HG02678 (cell line): ENCODE measurements around the gene UHRF1.

ENCODE experiments used
- ATAC-seq: cut with Tn5 transposase; IDR thresholded peaks from one replicate; pipeline ENCODE4 v1.9.1; 2021; ENCODE audit warnings: mild to moderate bottlenecking, moderate library complexity; ENCODE audit not compliant: unreplicated experiment

UHRF1 gene

GRCh38 chr19:4987256-4987655 is 78.0 kb downstream of the UHRF1 start:
- no peak for ATAC-seq

- no peak for ATAC-seq
These were observed 78.5 kb downstream of the UHRF1 start for GRCh38 chr19:4987692-4988370.

- ATAC-seq: no peak
These were observed 79.5 kb downstream of the UHRF1 start for GRCh38 chr19:4988770-4989251.

- no peak for ATAC-seq
These were observed 81.0 kb downstream of the UHRF1 start for GRCh38 chr19:4990306-4990705.

GRCh38 chr19:4991538-4991937 is 82.2 kb downstream of the UHRF1 start:
- no peak for ATAC-seq

DNA sequence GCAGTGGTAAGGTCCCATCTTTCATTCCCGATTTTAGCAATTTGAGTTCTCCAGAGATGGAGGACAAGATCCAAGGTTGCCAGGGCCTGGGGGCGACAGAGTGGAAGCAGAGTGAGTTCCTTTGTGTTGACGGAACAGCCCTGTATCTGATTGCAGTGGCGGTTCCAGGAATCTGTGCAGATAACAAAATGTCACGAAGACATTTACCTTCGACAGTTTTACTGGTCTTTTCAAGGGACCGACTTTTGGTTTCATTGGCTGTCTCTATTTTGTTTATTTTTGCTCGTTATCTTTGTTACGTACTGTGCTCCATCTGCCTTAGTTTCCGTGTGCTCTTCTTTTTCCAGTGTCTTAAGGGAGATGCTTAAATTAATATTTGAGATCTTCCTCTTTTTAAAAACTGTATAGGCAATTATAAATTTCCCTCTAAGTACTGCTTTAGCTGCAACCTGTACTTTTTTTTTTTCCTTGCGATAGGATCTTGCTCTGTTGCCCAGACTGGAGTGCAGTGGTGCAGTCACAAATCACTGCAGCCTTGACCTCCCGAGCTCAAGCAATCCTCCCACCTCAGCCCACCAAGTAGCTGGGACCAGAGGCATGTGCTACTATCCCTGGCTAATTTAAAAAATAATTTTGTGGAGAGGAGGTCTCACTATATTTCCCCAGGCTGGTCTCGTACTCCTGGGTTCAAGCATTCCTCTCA is 82.8 kb downstream of the UHRF1 start:
- ATAC-seq: no peak

DNA sequence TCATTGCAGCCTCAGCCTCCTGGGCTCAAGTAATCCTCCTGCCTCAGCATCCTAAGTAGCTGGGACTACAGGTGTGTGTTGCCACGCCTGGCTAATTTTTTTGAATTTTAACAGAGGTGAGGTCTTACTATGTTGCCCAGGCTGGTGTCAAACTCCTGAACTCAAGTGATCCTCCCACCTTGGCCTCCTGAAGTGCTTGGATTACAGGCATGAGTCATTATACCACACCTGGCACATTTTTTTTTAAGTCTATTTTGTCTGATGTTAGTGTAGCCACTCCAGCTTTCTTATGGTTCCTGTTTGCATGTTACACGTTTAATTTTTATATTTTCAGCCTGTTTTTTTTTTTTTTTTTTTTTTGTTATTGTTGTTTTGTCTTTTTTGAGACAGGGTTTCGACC is 84.4 kb downstream of the UHRF1 start:
- no peak for ATAC-seq

DNA sequence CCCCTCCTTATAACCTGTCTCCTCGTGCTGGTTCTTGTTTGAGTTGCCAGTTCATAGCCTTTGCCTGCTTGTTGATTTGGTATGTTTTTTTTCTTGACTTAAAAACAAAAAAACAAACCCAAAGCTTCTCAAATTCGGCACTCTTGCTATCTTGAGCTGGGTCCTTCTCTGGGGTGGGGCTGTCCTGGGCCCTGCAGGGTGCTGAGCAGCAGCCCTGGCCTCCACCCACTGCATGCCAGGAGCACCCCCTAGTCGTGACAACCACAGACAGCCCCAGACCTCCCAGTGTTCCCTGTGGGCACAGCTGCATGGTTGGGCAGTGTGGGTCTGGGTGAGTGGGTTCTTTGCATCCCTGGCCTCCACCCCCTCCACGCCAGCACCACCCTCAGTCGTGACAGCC is 87.4 kb downstream of the UHRF1 start:
- ATAC-seq: no peak

GRCh38 chr19:4997297-4997696 is 88.0 kb downstream of the UHRF1 start:
- no peak for ATAC-seq

GRCh38 chr19:5000120-5000611 is 90.9 kb downstream of the UHRF1 start:
- no peak for ATAC-seq

- no peak for ATAC-seq
These were observed 92.3 kb downstream of the UHRF1 start for GRCh38 chr19:5001615-5002014.

DNA sequence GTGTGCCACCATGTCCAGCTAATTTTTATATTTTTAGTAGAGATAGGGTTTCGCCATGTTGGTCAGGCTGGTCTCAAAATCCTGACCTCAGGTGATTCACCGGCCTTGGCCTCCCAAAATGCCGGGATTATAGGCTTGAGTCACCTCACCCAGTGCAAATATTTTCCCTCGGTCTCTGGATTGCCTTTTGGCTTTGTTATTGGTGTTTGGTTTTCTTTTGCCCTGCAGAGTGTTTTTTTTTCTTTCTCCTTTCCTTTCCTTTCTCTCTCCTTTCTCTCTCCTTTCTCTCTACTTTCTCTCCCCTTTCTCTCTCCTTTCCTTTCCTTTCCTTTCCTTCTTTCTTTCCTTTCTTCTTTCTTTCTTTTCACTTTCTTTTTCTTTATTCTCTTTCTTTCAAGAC is 92.8 kb downstream of the UHRF1 start:
- ATAC-seq: no peak

- no peak for ATAC-seq
These were observed 94.5 kb downstream of the UHRF1 start for GRCh38 chr19:5003781-5004180.

DNA sequence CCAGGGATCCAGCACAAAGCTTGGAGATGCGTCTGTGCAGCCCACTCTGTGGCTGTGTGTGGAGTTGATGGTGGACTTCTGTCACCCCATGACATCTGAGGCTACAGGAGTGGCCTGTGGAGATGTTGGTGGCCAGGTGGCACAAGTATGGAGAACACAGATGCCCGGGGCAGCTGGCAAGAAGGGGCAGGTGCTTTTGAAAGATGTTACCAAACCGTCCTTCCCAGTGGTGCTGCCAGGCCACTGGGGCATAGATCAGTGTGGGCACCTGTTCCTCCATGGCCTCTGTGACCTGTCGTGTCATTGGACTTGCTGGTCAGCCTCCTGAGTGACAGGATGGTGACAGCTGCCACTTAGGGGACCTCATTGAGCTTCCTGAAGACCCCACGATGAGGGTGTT is 95.8 kb downstream of the UHRF1 start:
- ATAC-seq: no peak

DNA sequence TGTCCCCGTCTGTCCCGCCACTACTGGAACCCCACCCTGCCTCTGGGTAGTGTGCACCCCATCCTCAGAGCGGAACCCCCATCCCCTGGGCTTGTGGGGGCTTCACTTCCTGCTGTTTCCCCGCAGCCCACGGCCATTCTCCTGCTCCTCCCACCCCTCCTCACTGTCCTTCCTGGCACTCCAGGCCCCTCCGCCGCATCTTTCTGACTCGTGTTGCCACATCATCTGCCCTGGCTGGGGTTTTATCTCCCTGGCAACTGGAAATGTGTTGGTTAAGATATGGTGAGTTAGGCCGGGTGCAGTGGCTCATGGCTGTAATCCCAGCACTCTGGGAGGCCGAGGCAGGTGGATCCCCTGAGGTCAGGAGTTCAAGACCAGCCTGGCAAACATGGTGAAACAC is 96.9 kb downstream of the UHRF1 start:
- no peak for ATAC-seq

DNA sequence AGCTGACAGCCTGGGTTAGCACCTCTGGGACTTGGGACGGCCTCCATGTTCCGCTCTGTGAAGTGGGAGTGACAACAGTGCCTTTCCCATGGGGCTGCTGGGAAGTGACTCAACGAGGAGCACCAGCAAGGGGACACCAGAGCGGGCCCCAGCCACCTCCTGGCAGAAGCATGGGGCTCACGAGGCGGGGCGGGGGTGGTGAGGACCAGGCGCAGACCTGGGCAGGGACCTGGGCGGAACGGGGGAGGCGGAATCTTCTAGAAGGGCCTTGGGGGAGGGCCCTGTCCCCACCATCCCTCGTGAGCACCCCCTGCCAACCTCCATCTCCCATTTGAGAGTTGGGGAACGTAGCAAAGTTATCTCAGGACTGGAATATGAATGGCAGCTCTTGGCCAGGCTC is 97.5 kb downstream of the UHRF1 start:
- ATAC-seq: no peak
